PFSK-1 (cell line): Measurements from ENCODE around the gene SPDEF.

Source experiments
- FOXP2 ChIP-seq: optimal IDR thresholded peaks from 2 replicates; pipeline ENCODE3; 2011; ENCODE audit warnings: borderline replicate concordance, control low read depth, inconsistent platforms; ENCODE audit not compliant: insufficient read depth; ENCODE audit errors: extremely low read length, extremely low read depth
- POLR2AphosphoS5 ChIP-seq: IDR thresholded peaks from 2 replicates; pipeline ENCODE4 v1.6.1; 2012; ENCODE audit warnings: low read depth, mild to moderate bottlenecking, control low read depth, low read length, moderate library complexity
- TAF1 ChIP-seq: IDR thresholded peaks from 2 replicates; pipeline ENCODE4 v1.6.1; 2012; ENCODE audit warnings: low read length, control low read depth, borderline replicate concordance; ENCODE audit not compliant: insufficient read depth

- TF ChIP-seq FOXP2 (no peak), POLR2AphosphoS5 (no peak), TAF1 (no peak)
These were observed 15.3 kb downstream of the SPDEF start for GRCh38 chr6:34540841-34541240.
